ENCODE data around the gene FAIM2. TPM values are rescaled to one million over a fixed set of nuclear protein-coding genes. Genes with fewer than 3 reads are reported as not detected.

The FAIM2 gene
- total and polyA plus RNA-seq, 9 donors = under 0.01 to 19.3 (median 2.4) TPM

GRCh38 chr12:49885118-49885517, 18.6 kb downstream of the FAIM2 start:
- Histone ChIP-seq H3K4me1 (ENCODE audit: insufficient read depth) (no peaks in the 10 kb centered on the region), H3K4me3 (no peak overlapping the region), H3K9me3 (no peaks in the 10 kb centered on the region), H3K27me3 (no peaks in the 10 kb centered on the region), H3K27ac (no peak overlapping the region), H3K36me3 (no peaks in the 10 kb centered on the region)
- peak in 1 of 5 donors; percentile 24 for DNase-seq
- intact Hi-C loops (cut with DNase I) = no loop called here
- 83 to 87% (median 86%) methylated on average over 6 of the region's 6 CpGs for WGBS, 3 donors
- no peak for TF ChIP-seq EP300 (IDR thresholded peaks at IDR 0.05)
- no peak for TF ChIP-seq CTCF (IDR thresholded peaks at IDR 0.05)
- TF ChIP-seq POLR2A (IDR thresholded peaks at IDR 0.05) = no peak

DNA sequence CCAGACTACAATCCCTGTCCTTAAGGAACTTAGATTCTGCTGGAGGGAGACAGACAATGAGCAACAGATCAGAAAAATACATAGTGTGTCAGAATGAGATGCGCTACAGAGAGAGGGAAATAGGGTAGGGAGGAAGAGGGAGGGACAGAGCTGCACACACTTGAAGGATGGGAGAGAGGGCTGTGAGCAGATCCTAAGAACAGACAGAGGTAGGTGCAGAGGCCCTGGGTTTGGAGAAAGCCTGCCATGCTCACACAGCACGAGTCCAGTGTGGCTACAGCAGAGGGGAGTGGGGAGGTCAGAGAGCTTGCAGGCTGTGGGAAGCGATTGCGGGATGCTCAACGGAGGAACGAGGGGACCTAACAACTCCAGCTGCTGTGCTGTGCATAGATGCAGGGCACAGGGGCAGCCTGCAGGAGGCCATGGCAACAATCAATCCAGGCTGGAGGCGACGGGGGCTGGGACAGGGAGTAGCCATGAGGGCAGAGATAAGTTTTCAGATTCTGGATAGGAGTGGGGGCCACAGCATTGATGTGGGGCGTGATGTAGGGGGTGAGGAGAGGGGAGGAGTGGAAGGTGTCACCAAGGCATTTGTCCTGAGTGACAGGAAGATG, 20.7 kb downstream of the FAIM2 start:
- no peaks in the 10 kb centered on the region for H3K9me3 ChIP-seq
- peak in 2 of 5 donors; percentile 3 to 23 for DNase-seq
- TF ChIP-seq EP300 (IDR thresholded peaks at IDR 0.05) (no peak), POLR2A (IDR thresholded peaks at IDR 0.05) (no peak), CTCF (IDR thresholded peaks at IDR 0.05) (no peak)
- H3K4me1 ChIP-seq (ENCODE audit: insufficient read depth) = no peaks in the 10 kb centered on the region
- 84 to 89% (median 89%) methylated on average over 9 of the region's 9 CpGs for WGBS, 3 donors
- intact Hi-C loops (cut with DNase I) = no loop called here
- H3K27me3 ChIP-seq = no peaks in the 10 kb centered on the region
- H3K36me3 ChIP-seq = no peaks in the 10 kb centered on the region
- no peak overlapping the region for H3K4me3 ChIP-seq
- no peak overlapping the region for H3K27ac ChIP-seq

- Histone ChIP-seq H3K27me3 (no peaks in the 10 kb centered on the region), H3K36me3 (no peaks in the 10 kb centered on the region), H3K27ac (no peak overlapping the region), H3K4me1 (ENCODE audit: insufficient read depth) (no peaks in the 10 kb centered on the region), H3K4me3 (no peak overlapping the region), H3K9me3 (no peaks in the 10 kb centered on the region)
- TF ChIP-seq POLR2A (IDR thresholded peaks at IDR 0.05) (no peak), EP300 (IDR thresholded peaks at IDR 0.05) (no peak), CTCF (IDR thresholded peaks at IDR 0.05) (no peak)
- intact Hi-C loops (cut with DNase I) = no loop called here
- peak in 2 of 5 donors; percentile 3 to 13 for DNase-seq
- 89 to 91% (median 89%) methylated on average over 8 of the region's 8 CpGs for WGBS, 3 donors
Observed at GRCh38 chr12:49882248-49882850, 21.4 kb downstream of the FAIM2 start.

GRCh38 chr12:49881415-49882247, 22.1 kb downstream of the FAIM2 start:
- peak in 2 of 5 donors; percentile 10 to 17 for DNase-seq
- TF ChIP-seq EP300 (IDR thresholded peaks at IDR 0.05) (no peak), CTCF (IDR thresholded peaks at IDR 0.05) (no peak), POLR2A (IDR thresholded peaks at IDR 0.05) (no peak)
- WGBS, 3 donors = 92 to 93% (median 92%) methylated on average over 16 of the region's 16 CpGs
- intact Hi-C loops (cut with DNase I) = no loop called here
- no peak overlapping the region for H3K27ac ChIP-seq
- no peak overlapping the region for H3K4me3 ChIP-seq
- no peaks in the 10 kb centered on the region for H3K4me1 ChIP-seq (ENCODE audit: insufficient read depth)
- H3K9me3 ChIP-seq = no peaks in the 10 kb centered on the region
- H3K36me3 ChIP-seq = no peaks in the 10 kb centered on the region
- no peaks in the 10 kb centered on the region for H3K27me3 ChIP-seq
